GM21723 (cell line): ENCODE measurements around the gene TCAP.

Experiments
- ATAC-seq: cut with Tn5 transposase; IDR thresholded peaks from one replicate; pipeline ENCODE4 v1.9.1; 2021; ENCODE audit warnings: mild to moderate bottlenecking, moderate library complexity; ENCODE audit not compliant: unreplicated experiment

The TCAP gene

DNA sequence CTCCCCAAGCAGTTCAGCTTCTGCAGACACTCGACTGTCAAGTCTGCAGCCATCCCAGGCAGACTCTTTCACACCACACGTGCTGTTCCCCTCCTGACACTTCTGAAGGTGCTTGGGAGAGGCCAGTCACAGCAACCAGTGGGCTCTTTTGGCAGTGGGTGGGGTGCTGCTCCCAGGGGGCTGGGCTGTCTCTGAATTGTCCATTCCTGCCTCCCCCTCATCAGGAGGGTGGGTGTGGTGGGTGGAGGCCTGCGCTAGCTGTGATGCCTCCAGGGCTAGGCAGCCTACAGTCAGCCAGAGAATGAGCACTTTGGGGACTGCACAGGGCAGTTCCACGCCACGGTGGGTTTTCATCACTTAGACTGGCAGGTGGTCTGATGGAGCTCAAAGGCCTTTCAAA lies 17.9 kb upstream of the TCAP start:
- no peak for ATAC-seq

DNA sequence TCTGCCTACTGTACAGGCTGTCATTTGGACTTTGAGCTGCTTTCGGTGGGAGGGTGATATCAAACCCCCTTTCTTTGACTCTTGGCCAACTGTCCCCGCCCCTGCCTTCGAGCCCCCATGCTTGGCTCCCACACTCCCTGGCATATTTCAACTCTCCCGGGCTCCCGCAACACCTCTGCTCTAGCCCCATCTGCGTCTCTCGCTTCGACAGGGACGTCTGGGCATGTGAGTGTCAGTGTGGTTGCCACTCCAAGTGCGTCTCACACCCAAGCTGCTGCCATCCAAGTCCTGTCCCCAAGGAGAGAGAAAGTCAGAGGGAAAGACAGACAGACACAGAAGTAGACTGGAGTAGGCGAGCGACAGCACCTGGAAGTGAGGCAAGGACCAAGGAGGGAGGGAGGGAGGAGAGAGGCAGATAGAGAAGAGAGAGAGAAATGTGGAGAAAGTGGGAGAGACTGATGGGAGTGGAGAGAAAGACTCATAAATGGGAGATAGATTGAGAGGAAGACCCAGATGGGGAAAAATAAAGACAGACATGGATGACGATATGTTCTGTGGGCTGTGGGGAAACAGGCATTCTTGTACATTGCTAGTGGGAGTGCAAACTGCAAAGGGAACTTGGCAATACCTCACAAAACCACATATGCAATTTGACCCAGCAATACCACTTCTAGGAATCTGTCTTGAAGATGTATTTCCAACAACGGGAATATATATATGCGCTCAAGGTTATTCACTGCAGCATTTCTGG lies 16.4 kb upstream of the TCAP start:
- ATAC-seq, result no peak

GRCh38 chr17:39650121-39650579 lies 15.0 kb upstream of the TCAP start:
- no peak for ATAC-seq

- no peak for ATAC-seq
Measured at GRCh38 chr17:39651923-39652586, 13.1 kb upstream of the TCAP start.

GRCh38 chr17:39652587-39653315 lies 12.4 kb upstream of the TCAP start:
- no peak for ATAC-seq

DNA sequence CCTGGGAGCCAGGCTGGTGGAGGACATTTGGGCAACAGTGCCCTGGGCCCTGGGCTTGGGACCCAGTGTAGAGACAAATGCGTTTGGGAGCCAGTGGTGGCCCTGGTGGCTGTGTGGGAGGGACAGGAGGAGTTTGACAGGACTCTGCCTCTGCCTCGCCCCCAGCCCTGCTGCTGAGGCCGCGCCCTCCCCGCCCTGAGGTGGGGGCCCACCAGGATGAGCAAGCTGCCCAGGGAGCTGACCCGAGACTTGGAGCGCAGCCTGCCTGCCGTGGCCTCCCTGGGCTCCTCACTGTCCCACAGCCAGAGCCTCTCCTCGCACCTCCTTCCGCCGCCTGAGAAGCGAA lies 11.9 kb upstream of the TCAP start:
- ATAC-seq, result no peak

DNA sequence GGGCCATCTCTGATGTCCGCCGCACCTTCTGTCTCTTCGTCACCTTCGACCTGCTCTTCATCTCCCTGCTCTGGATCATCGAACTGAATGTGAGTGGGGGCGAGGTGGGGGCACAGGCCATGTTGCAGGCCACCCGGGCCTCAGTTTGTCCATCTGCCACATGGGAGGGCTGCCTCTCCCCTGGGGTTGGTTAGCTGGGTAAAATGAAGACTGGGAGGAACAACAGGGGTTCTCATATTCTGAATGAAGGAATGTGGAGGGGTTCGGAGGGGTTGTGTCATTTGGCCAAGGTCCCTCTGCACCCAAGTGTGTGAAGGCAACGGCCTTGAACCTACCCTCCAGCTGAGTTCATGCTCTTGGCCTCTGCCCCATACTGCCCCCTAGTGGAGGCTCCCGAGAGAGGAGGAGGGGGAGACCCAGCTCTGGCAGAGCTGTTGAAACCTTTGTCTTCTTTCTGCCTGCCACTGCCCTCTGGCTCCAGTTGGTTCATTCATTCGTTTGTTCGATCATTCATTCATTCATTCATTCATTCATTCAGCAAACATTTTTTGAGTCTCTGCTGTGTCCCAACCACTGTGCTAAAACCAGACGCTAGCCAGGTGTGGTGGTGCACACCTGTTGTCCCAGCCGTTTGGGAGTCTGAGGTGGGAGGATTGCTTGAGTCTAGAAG lies 11.4 kb upstream of the TCAP start:
- ATAC-seq, result no peak

DNA sequence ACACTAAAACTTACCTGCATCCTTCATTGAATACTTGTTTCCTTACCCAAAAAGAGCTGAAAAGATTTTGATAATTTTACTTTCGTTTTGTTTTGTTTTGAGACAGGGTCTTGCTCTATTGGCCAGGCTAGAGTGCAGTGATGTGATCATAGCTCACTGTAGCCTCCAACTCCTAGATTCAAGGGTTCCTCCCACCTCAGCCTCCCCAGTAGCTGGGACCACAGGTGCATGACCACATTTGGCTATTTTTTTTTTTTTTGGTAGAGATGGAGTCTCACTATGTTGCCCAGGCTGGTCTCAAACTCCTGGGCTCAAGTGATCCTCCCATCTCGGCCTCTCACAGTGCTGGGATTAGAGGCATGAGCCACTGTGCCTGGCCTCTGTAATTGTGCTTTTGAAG lies 10.0 kb upstream of the TCAP start:
- no peak for ATAC-seq

DNA sequence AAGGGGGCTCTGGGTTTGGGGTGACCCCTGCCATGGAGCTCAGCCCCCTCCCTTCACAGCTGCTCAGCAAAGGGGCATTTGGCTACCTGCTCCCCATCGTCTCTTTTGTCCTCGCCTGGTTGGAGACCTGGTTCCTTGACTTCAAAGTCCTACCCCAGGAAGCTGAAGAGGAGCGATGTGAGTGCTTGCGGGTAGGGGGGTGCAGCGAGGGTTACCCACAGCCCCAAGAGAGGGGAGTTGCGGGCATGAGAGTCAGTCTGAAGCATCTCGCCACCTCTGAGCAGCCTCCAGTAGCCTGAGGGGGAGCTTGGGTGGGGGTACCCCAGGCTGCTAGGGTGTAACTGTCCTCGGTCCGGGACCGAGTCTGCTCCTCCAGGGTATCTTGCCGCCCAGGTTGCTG lies 6.8 kb upstream of the TCAP start:
- ATAC-seq, result no peak

DNA sequence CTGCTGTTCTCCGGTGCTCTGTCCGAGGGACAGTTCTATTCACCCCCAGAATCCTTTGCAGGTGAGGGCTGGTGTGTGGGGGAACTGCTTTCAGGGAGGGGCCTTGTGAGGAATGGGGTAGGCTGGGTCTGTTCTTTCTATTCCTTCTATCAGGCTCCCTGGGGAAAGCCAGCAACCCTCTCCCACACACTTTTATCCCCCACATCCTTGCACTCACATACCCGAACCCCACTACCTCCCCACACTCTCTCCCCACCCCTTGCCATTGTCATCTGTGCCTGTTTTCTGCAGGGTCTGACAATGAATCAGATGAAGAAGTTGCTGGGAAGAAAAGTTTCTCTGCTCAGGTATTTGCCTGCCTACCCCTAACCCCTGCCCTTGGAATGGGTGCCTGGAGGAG lies 6.4 kb upstream of the TCAP start:
- no peak for ATAC-seq

DNA sequence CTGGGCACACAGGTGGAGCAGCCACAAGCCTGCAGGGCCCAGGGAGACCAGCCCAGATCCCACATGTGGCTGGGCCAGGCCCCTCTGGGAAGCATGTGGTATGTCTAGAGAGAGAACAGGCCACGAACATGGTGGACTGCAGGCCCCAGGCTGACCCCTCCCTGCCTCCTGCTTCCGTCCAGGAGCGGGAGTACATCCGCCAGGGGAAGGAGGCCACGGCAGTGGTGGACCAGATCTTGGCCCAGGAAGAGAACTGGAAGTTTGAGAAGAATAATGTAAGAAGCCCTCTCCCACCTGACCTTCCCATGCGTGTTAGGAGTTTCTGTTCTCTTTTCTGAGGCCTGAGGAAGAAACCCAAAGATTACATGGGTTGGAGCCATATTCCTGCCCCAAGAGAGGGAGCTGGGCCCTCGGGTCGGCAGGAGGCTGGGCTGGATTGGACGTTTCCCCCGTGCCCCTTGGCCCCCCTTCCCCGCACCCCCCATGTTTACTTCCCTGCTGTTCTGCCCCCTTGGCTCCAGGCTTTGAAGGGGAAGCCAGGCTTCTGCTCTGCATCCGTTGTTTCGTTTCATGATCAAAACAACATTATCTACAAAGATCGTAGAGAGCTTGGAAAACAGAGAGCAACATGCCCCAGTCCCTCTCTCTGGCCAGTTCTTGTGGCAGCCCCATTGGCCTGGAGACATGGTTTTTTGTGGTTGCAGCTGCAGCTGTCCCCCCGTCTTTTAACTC lies 5.7 kb upstream of the TCAP start:
- no peak for ATAC-seq

GRCh38 chr17:39660011-39660360 lies 5.2 kb upstream of the TCAP start:
- no peak for ATAC-seq

DNA sequence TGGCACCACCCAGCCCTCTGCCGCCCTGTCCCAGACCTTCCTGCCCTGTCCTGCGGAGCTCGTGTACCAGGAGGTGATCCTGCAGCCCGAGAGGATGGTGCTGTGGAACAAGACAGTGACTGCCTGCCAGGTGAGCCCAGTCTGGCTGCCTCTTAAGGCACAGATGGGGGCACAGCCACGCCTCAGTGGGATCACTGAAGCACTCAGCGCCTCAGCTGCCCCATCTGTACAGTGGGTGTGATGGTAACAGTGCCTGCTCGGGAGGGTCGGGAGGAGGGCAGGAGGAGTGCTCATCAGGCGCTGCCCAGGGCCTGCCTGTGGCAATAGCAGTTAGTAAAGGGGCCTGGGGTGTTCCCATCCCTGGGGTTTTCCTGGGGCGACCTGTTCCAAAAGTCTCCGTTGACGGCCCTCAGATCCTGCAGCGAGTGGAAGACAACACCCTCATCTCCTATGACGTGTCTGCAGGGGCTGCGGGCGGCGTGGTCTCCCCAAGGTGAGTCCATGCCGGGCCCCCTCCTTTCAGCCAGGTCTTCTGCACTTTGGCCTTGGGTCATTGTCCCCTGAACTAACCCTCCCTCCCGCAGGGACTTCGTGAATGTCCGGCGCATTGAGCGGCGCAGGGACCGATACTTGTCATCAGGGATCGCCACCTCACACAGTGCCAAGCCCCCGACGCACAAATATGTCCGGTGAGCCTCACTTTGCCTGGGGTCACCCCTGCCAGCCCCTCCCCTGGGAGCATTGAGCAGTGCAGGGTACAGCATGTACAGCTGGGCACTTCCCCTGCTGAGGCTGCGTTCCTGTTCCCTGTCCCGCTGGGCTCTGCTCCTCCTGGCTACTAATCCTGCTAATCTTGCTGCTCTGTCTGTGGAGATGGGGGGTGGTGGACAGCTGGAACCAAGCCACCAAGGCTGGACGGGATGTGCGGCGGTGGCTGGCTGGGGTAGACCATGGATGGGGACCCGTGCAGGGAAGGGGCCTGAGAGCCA lies 4.5 kb upstream of the TCAP start:
- ATAC-seq, result no peak

GRCh38 chr17:39661744-39662541 lies 3.2 kb upstream of the TCAP start:
- no peak for ATAC-seq

- no peak for ATAC-seq
Measured at GRCh38 chr17:39662551-39663339, 2.4 kb upstream of the TCAP start.

DNA sequence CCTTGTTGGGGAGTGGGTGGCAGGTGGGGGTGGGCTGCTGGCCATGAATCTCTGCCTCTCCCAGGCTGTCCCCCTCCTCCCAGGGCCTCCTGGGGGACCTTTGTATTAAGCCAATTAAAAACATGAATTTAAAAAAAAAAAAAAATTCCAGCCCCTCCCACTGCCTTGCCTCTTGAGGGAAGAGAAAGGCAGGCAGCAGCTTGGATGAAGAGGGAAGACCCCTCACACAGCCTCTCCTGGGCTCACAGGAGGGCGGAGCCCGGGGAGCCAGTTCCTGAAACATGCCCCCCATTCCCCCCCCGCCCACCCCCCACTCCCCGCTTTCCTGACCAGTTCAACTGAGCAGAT lies 1.8 kb upstream of the TCAP start:
- no peak for ATAC-seq

- ATAC-seq, result no peak
Measured at GRCh38 chr17:39663688-39664580, 1.2 kb upstream of the TCAP start.
